GM18867 (cell line): ENCODE measurements around the gene KIF26A.
"Not testable (repeated sequence)": the region's sequence is repeated elsewhere in the genome, so short reads cannot be mapped to it uniquely, and the experiment has no call there.

Experiments used
- ATAC-seq: cut with Tn5 transposase; IDR thresholded peaks from one replicate; pipeline ENCODE4 v1.9.1; 2021; ENCODE audit warnings: mild to moderate bottlenecking, moderate library complexity; ENCODE audit not compliant: unreplicated experiment

KIF26A gene

DNA sequence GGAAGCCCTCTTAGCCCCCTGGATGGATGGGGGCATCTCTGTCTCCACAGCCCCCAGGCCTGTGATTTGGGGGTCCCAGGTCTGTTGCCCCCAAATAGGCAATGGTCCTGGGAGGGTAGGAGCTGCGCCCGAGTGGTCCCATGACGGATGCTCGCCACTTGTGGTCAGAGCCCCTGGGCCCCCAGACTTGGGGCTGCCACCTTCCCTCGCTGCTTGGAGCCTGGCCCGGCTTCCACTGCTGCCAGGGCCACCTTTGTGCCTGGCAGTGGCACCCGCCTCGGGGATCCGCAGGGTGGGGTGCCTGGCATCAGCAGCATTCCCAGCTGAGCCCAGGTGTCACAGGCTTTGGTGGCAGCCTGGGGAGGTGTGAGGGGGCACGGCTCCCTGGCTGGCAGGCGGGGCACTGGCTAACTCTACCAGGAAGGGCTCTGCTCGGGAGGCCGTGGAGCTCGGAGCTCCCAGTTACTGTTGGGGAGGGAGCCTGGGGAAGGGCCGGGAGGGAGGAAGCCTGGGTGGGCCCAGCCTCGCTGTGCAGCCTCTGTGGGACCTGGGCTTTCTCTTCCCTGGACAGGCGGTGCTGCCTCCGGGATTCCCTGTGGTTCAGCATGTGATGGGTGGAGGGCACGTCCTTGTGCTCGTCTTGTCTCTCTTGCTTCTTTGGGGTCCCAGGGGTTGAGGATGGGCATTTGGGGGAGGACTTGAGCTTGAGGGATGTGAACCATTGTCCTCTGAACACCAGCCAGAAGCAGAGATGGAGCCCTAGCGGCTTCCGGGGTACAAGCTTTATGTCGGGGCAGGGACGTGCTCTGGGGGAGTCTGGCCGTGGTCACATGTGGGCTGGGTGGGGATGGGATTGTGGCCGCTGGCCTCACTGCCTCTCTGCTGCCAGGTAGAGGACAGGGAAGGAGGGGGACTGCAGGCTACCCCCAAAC is 5.4 kb downstream of the KIF26A start:
- ATAC-seq, result no peak

DNA sequence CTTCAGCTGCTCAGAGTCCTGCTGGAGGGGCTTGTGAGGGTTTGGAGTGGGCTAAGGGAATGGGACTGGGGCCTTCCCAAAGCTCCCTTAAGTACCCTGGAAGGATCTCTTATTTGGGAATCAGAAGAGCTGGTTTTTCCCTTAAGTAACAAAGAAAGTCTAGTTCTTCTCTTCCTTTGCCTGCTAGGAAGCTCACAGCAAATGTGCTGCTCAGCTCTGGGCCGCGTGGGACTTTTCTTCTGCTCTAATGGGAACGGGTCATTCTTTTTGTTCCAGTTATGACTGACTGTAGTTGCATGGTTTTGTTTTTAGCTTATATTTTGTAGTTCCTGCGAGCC is 6.0 kb downstream of the KIF26A start:
- ATAC-seq, result no peak

GRCh38 chr14:104144911-104145825 is 6.8 kb downstream of the KIF26A start:
- ATAC-seq, result no peak

DNA sequence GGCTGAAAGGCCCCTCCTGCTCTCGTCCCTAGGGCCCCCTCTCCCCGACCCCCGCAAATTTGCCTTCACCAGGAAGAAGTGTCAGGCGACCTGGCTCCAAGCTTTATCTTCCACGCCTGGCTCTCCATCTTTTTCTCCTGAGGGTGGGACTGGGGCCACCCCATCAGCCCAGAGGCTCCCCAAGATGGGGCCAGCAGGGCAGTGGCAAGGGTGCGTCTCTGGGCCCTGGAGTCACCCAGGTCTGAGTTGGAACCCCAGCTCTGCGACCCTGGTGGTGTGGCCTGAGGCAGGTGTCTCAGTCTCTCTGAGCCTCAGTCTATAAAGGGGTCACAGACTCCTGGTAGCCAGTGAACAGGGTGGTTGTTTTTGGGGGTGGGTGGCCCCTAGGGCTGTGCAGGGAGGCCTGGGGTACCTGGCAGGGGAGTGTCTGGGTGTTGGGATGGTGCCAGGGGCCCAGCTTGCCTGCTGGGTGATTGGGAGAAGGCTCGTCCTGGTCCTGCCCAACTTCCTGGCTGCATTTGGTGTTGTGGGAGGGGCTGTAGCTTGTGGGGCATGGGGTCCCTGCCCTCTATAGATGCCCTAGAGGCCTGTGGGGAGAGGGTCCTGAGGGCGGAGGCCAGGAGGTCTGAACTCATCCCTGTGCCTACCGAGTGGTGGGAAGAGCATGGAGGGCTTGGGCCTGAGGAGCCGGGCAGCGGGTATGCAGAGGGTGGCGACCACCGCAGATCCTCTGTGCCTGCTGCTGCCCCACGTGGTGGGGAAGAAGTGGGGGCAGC is 7.6 kb downstream of the KIF26A start:
- no peak for ATAC-seq

GRCh38 chr14:104146651-104147345 is 8.4 kb downstream of the KIF26A start:
- no peak for ATAC-seq

DNA sequence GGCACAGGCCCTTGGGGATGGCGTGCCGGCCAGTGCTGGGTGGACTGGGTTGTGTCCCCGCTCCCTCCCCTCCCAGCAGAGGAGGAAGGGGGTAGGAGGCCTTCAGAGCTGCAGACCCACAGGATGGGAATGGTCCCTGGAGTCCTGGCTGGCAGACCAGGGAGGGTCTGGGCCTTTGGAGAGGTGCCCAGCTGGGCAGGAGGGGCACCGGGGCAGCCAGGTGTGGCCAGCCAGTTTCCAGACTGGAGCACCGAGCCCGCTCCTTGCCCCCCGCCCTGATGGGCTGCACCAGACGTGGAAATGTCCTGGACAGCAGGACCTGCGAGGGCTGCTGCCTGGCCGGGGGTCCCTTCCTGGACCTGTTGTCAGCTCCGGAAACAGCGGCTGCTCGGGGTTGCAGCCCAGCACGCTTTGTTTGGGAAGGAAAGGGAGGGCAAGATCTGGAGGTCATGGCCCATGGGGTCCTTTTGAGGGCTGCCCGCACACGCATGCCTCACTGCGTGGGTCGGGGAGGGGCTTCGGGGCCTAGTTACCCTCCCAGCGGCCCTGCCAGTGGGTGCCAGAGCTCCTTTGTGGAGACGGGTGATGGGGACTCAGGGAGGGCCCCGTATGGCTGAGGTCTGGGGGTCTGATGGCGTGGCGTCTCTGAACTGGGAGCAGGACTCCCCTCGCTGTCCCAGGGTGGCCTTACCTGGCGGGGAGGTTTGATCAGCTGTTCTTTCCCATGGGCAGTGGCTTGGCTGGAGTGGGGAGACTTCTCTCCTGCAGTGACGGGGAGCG is 9.1 kb downstream of the KIF26A start:
- ATAC-seq, result no peak

GRCh38 chr14:104148433-104149277 is 10.3 kb downstream of the KIF26A start:
- no peak for ATAC-seq

GRCh38 chr14:104149278-104149595 is 10.8 kb downstream of the KIF26A start:
- no peak for ATAC-seq

DNA sequence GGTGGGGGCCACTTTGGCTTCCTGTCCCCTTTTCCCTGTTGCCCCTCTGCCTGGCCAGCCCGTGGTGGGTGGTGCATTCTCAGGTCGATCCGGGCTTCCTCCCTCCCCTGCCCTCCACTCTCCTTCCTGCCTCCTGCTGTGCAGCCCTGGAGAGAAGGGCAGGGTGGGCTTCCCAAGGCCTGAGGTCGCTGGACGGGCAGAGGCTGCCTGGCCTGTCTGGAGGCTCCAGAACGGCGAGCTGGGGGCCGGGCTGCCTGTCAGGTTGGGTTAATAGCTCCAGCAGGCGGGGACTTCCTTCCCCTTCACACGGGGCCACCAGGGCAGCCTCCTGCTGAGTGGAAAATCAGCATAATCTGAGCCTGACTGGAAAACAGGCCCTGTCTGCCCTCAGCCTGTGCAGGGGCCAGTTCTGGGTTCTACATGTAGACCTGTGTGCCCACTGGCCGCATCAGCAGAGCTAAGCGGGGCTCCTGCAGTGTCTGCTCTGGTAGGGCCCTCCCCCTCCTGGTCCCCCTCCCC is 11.3 kb downstream of the KIF26A start:
- ATAC-seq, result no peak

- no peak for ATAC-seq
Observed at GRCh38 chr14:104150136-104151025, 12.0 kb downstream of the KIF26A start.

DNA sequence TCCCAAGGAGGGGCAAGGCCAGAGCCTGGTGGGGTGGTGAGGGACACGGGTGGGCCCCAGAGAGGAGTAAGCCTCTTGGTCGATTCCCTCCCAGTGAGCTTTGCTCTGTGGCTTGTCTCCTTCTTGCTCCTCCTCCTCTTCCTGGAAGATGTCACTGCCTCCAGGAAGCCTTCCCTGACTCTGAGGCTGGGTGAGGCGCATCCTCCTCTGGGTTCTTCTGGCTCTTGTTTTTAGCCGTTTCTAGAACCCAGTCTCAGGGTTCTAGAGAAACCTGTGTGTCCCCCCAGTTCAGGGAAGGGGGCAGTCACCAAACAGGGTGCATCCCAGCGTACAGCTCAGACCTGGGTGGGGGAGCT is 12.6 kb downstream of the KIF26A start:
- no peak for ATAC-seq

DNA sequence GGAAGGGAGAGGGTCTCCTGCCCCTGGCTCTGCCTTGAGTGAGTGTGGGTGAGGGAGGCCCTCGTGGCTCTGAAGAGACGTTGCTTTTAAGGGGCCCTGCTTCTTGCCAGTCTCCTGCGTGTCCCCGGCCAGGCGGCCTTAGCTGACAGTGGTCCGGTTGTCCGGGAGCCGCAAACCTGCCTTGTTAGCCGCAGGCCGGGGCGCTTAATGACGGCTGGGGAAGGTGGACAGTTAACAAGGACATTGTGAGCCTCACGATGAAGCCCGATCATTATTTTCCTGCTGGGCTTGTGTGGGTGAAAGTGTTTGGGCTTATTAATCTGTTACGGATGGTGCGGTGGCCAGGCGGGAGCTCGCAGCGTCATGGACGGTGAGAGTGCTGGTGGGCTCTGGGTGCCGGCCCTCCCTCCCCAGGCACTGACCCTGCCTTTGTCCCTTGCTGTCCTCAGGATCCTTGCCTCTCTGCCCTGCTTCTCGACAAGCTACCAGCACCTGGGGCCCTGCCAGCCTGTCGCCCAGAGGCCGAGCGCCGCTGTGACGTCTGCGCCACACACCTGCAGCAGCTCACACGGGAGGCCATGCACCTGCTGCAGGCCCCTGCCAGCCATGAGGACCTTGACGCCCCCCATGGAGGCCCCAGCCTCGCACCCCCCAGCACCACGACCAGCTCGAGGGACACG is 13.3 kb downstream of the KIF26A start:
- no peak for ATAC-seq

DNA sequence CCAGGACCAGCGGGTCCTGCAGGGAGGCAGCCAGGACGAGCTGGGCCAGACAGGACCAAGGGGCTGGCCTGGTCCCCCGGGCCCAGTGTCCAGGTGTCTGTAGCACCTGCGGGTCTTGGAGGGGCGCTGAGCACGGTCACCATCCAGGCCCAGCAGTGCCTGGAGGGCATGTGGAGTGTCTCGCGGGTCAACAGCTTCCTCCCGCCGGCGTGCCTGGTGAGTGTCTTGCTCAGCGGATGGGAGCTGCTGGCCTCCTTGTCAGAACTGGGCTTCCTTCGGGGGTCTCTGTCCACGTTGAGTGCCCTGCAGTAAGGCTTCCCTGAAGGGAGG is 13.8 kb downstream of the KIF26A start:
- no peak for ATAC-seq

- ATAC-seq, result no peak
Observed at GRCh38 chr14:104152686-104153393, 14.5 kb downstream of the KIF26A start.

- not testable (repeated sequence) for ATAC-seq
Observed at GRCh38 chr14:104153394-104153755, 15.0 kb downstream of the KIF26A start.

DNA sequence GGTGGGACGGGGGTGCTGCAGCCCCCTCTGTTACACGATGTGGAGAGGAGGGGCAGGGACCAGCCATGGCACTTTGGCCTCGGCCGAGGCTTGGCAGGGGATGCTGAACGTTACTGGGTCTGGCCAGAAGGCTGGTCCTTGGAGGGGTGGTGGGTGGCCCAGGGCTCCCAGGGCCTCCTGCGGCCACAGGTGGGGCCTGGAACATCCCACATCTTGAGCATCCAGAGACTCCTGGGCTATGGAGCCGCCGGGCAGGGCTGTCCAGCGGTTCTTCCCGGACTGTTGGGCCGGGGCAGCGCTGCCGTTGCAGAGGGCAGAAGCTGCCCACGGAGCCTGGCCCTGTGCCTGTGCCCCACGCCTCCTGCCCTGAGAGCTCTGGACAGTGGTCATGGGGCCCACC is 15.9 kb downstream of the KIF26A start:
- no peak for ATAC-seq

DNA sequence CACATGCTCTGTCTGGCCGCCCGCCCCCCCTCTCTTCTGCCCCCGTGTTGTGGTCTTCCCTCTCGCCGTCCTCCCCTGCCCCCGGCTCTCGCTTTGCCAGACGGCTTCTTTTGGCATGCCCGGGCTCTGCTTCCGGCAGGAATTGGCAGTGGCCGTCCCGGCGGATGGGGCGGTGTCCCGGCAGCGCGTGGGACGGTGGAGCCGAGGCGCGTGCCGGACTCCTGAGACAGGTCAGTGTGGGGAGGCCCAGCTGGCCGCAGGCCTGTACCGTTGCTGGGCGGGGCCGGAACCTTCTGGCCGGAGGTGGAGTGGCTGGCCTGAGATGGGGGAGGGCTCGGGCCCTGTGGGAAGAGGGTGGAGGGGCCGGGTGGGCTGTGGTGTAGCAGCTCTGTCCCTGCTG is 17.1 kb downstream of the KIF26A start:
- no peak for ATAC-seq
